SK-N-SH treated with all-trans-retinoic acid at 6 μM for 48 hours (cell line): Measurements from ENCODE around the gene EBF3.

Experiments
- PATZ1 ChIP-seq: fragments of 250-450 bp; sonication (Bioruptor Pico); IDR thresholded peaks from 2 replicates; pipeline ENCODE4 v1.8.0; 2020; ENCODE audit warnings: mild to moderate bottlenecking, moderate library complexity, borderline replicate concordance
- RARB ChIP-seq: fragments of 250-450 bp; sonication (Bioruptor Pico); IDR thresholded peaks from 2 replicates; pipeline ENCODE4 v1.8.0; 2021; ENCODE audit warnings: mild to moderate bottlenecking, moderate library complexity
- ZNF70 ChIP-seq: fragments of 450-650 bp; formaldehyde crosslinking; IDR thresholded peaks from 2 replicates; pipeline ENCODE4 v1.5.0; 2020; ENCODE audit warnings: mild to moderate bottlenecking, moderate library complexity

GRCh38 chr10:129952378-129953118 lies 11.5 kb downstream of the EBF3 start:
- TF ChIP-seq RARB (CRISPR knock-in tag), result no peak
- TF ChIP-seq ZNF70, result no peak
- no peak for TF ChIP-seq PATZ1
